Measurements from ENCODE around the gene USP36. TPM values are rescaled to one million over a fixed set of nuclear protein-coding genes. Genes with fewer than 3 reads are reported as not detected.

The USP36 gene
- total and polyA plus RNA-seq, 11 donors: 11.7 to 40.9 (median 18.3) TPM

DNA sequence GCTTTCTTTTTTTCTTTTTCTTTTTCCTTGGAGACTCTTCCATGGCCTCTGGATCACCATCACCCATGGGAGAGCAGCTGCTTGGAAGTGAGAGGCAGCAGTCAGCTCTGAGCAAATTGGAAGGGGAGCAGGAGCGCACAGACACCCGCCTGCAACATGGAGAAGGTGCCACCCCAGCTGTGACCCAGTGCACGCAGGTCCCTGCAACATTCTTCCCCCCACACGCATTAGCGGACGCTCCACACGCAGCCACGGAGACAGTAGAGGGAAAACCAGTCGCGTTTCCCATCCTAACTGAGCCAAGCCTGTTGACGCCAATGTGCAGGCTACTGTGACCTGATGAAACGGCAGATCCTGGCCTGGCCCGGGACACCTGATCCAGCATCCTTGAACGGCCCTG, 38.2 kb downstream of the USP36 start:
- no peaks in the 10 kb centered on the region for H3K9me3 ChIP-seq
- DNase-seq (no peak), ATAC-seq (no peak)
- no peaks in the 10 kb centered on the region for H3K27me3 ChIP-seq
- TF ChIP-seq, protein P1, sequence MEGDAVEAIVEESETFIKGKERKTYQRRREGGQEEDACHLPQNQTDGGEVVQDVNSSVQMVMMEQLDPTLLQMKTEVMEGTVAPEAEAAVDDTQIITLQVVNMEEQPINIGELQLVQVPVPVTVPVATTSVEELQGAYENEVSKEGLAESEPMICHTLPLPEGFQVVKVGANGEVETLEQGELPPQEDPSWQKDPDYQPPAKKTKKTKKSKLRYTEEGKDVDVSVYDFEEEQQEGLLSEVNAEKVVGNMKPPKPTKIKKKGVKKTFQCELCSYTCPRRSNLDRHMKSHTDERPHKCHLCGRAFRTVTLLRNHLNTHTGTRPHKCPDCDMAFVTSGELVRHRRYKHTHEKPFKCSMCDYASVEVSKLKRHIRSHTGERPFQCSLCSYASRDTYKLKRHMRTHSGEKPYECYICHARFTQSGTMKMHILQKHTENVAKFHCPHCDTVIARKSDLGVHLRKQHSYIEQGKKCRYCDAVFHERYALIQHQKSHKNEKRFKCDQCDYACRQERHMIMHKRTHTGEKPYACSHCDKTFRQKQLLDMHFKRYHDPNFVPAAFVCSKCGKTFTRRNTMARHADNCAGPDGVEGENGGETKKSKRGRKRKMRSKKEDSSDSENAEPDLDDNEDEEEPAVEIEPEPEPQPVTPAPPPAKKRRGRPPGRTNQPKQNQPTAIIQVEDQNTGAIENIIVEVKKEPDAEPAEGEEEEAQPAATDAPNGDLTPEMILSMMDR (IDR thresholded peaks at IDR 0.05): no peak
- TF ChIP-seq POLR2A (IDR thresholded peaks at IDR 0.05): no peak
- 93 to 98% (median 95%) methylated on average over 14 of the region's 14 CpGs for WGBS, 4 donors
- peaks cover 2 to 87% (median 78%) of the 10 kb centered on the region in 9 donors for H3K36me3 ChIP-seq
- H3K4me3 ChIP-seq: peak overlapping the region in 2 of 12 donors; percentile 21 to 36
- intact Hi-C loops (cut with DNase I): loop anchor here in 1 of 10 donors (10.0 kb wide), 1 partner anchor 208 kb away; no protein-coding TSS in a partner anchor
- H3K27ac ChIP-seq: no peak overlapping the region
- H3K4me1 ChIP-seq: peaks cover 0 to 41% (median 9%) of the 10 kb centered on the region in 12 donors

DNA sequence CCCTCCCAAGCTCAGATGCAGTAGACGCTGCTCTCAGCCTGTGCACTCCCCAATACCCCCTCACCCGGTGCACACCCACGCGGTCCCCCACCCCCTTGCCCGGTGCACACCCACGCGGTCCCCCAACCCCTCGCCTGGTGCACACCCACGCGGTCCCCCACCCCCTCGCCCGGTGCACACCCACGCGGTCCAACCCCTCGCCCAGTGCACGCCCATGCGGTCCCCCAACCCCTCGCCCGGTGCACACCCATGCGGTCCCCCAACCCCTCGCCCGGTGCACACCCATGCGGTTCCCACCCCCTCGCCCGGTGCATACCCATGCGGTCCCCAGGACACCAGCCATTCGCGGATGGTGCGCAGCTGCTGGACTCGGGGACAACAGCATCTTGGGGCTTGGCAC, 38.6 kb downstream of the USP36 start:
- Histone ChIP-seq H3K27ac (no peak overlapping the region), H3K9me3 (no peaks in the 10 kb centered on the region), H3K4me3 (no peak overlapping the region), H3K4me1 (peaks cover 0 to 41% (median 9%) of the 10 kb centered on the region in 12 donors), H3K27me3 (no peaks in the 10 kb centered on the region), H3K36me3 (peaks cover 2 to 87% (median 78%) of the 10 kb centered on the region in 9 donors)
- intact Hi-C loops (cut with DNase I): loop anchor here in 1 of 10 donors (10.0 kb wide), 1 partner anchor 207 kb away; no protein-coding TSS in a partner anchor
- DNase-seq (no peak), ATAC-seq (no peak)
- TF ChIP-seq POLR2A (IDR thresholded peaks at IDR 0.05): no peak
- TF ChIP-seq, protein P1 (IDR thresholded peaks at IDR 0.05): no peak
- WGBS, 4 donors: 93 to 97% (median 95%) methylated on average over 30 of the region's 30 CpGs

DNA sequence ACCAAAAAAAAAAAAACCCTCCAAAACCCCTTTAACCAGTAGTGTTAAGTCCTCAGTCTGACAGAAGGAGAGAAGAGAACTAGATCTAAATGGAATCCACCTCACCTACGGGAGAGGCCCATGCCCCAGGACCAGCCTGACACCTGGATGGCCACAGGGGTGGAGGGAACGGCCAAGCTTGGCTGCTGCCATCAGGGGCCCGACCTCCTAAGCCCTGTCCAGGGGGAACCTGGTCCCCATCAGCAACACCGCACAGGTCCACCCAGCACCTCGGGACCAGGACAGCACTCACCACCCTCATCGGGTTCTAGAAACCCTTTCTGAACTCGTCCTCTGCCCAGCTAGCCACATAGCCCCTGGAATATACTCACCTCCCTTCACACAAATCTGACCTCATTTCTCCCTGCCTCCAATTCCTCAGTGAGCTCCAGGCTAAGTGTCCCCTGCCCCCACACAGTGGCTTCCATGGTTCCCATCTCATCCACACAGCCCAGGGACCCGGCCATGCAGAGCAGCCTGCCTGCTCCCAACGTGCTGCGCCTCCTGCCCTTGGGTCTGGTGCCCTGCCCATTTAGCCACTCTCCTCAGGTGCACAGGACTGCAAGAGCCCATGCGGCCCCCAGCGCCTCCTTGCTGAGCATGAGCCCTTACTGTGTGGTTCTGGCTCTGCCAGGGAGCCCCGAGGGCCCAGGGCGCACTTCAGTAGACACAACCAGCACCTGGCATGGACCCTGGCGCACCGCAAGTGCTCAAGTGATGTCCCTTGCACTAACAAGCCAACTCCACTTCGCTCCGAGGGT, 40.3 kb downstream of the USP36 start:
- ATAC-seq (no peak), DNase-seq (peak in 1 of 5 donors; percentile 13)
- peaks cover 0 to 87% (median 77%) of the 10 kb centered on the region in 9 donors for H3K36me3 ChIP-seq
- H3K9me3 ChIP-seq: no peaks in the 10 kb centered on the region
- TF ChIP-seq, protein P1 (IDR thresholded peaks at IDR 0.05): no peak
- TF ChIP-seq POLR2A (IDR thresholded peaks at IDR 0.05): no peak
- H3K27me3 ChIP-seq: no peaks in the 10 kb centered on the region
- intact Hi-C loops (cut with DNase I): loop anchor here in 1 of 10 donors (10.0 kb wide), 1 partner anchor 206 kb away; no protein-coding TSS in a partner anchor
- H3K4me1 ChIP-seq: peaks cover 0 to 42% (median 12%) of the 10 kb centered on the region in 12 donors
- no peak overlapping the region for H3K27ac ChIP-seq
- WGBS, 4 donors: 92 to 94% (median 92%) methylated on average over 18 of the region's 18 CpGs
- no peak overlapping the region for H3K4me3 ChIP-seq
